T-helper 2 cell (primary cell): ENCODE measurements around the gene ARHGAP1.

Experiments
- DNase-seq, 5 experiments: peaks; one replicate each; pipeline versions ENCODE4 v3.0.0 to v3.0.0-alpha.2; 2012 to 2022

Gene ARHGAP1

DNA sequence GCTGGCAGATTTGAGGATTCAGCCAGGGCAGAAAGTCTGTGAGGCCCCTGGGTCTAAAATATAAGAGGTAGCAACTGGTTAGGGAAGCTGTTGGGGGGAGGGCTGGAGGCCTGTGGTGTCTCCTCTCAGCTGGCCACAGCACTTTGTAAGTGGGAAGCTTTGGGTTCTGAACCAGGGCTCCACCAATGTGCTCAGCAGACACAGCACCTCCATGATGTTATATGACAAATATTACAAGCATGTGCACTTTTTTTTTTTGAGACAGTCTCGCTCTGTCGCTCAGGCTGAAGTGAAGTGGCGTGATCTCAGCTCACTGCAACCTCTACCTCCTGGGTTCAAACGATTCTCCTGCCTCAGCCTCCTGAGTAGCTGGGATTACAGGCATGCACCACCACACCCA lies 8.0 kb downstream of the ARHGAP1 start:
- DNase-seq = no peak

DNA sequence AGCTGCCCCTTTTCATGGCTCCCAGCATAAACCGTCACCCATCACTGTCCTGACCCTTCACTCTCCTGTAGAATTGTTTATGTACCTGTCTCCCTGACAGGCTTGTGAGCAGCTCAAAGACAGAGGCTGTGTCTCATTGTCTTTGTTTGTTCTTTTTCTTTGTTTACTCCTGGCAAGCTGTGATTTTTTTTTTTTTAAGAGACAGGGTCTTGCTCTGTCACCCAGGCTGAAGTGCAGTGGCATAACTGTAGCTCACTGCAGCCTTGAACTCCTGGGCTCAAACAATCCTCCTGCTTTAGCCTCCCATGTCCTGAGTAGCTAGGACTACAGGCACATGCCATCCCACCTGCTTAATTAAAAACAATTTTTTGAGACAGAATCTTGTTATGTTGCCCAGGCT lies 9.7 kb downstream of the ARHGAP1 start:
- no peak for DNase-seq

DNA sequence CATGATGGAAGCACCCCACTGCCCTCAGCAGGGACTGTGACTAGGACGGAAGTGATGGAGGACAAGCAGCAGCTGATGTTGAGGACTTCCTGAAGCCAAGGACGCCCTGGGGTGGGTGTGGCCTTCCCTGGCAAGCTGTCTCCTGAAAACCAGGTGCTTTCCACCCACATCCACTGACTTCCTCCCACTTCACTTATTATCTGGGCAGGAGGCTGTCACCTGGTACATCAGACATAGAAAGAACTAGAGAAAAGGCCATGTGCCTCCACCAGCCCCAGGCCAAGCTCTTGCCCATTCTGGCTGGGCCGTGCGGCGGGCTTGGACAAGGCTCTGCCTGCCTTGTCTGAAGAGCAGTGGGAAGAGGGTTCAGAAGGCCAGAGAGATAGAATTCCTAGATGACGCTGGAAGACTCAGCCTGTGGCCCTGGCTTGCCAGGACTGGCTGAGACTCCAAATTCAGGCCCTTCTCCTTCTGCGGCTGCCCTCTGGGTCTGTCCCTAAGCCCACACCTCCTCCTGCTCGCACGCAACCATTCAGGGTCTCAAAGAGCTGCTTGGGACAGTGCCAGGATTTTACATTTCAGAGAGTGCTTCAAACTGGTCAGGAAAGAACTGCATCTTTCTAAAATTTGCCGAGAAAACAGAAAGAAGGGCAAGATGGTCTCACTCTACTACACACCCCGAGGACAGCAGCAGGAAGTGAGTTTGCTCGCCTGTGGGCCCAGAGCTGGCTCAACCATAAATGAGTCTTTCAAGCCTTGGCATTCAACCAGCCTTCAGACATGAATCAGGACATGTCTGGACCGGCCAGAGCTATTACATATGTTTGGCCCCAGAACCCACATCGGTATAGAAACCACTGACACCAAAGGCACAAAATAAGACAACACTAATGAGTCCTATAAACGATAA lies 13.3 kb downstream of the ARHGAP1 start:
- no peak for DNase-seq

DNA sequence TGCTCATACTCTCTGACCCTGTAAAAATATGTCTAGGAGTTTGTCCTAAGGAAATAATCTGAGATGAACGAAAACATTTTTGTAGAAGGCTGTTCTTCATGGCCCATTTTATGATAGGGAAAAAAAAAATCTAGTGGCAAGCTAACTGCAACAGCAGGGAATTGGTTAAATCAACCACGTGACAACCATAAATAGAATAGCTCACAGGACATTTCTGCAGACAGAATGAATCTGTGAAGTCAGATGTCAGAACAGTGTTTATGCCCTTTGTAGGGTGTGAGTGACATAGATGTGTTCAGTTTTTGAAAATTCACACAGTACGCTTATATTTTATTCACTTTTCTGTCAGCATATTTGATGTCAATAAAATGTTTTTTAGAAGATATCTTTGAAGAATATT lies 16.1 kb downstream of the ARHGAP1 start:
- DNase-seq = no peak

DNA sequence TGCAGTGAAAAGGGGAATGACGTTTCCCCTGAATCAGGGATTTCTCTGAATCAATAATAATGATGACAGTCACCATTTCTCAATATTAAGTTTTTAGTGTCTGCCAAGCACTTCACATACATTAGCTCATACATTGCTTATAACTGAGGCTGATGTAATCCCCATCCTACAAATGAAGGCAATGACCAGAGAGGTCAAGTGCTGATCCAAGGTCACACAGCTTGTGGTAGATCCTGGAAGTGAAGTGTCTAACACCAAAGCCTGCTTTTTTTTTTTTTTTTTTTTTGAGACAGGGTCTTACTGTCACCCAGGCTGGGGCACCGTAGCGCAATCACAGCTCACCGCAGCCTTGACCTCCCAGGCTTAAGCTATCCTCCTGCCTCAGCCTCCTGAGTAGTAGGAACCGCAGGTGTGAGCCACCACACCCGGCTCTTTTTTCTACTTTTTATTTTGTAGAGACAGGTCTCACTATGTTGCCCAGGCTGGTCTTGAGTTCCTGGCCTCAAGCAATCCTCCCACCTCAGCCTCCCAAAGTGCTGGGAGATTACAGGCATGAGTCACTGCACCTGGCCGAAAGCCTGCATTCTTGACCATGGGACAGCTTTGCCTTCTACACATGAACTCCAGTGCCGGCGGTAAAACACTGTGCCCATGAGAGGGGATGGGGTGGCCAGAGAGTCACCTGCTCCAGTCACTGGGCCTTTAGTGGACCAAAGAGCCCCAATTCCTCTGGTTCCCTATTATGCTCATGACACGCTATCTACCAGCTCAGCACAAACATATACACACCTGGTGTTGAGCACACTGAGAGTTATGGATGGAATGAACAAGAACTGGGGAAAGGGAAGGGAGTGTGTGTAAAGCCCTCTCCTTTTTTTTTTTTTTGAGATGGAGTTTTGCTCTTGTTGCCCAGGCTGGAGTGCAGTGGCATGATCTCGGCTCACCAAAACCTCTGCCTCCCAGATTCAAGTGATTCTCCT lies 17.4 kb downstream of the ARHGAP1 start:
- DNase-seq = no peak

DNA sequence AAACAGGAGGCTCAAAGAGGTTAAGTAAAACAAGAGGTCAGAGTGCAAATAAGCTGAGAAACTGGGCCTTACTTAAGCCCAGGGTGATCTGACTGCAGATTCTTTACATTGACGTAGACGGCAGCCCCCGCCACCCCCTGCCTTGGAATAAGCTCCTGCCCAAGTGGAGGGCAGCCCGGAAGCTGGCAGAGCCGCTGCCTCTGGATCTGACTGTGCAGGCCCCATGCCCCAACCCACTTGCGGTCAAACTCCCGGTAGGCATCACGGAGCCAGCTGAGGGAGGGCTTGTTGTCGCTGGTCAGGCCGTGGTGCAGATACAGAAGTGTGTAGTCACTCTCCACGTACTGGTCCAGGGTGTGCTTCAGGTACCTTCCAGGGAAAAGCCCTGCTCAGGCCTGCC lies 18.6 kb downstream of the ARHGAP1 start:
- DNase-seq = no peak

DNA sequence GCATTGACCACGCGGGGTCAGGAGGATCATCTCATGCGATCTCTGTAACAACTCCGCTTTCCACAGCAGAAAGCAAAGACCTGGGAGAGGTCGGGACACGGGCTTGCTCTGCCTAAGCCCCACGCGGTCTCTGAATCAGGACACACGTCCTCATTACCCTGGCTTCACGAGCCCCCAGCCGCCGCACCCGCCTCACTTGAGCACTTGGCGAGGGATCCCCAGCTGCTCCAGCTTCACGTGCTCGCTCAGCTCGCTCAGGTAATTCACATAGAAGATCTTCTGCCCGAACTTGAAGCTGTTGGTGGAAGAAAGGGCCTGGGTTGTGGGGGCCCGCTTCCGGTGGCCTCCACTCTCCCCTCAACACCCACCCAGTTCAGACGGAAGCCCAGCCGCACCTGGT lies 19.6 kb downstream of the ARHGAP1 start:
- DNase-seq = no peak

DNA sequence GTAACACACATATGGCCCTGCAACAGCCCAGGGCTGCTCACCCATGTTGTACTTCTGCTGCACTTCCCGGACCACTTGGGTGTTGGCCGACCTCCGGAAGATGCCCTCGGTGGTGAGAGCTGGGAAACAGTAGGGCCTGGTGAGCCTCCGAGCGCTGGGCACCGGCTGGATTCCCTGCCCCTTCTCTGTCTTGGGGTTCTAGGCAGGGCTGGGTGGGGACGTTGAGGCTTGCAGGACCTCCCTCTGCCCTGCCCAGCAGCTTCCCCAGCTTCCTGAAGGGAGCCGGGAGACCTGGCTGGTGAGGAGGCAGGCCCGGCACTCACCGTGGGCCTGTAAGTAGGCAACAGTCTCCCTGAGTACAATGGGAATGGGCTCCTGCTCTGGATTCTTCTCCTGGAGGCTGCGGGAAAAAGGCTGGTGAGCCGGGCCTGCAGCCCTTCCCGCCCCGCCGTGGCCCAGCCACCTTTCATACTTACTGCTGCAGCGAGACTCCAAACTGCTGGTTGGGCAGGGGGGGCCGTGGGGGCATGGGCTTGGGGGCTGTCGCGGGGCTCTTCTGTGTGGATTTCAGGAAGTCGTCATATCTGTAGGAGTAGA lies 20.2 kb downstream of the ARHGAP1 start:
- no peak for DNase-seq

DNA sequence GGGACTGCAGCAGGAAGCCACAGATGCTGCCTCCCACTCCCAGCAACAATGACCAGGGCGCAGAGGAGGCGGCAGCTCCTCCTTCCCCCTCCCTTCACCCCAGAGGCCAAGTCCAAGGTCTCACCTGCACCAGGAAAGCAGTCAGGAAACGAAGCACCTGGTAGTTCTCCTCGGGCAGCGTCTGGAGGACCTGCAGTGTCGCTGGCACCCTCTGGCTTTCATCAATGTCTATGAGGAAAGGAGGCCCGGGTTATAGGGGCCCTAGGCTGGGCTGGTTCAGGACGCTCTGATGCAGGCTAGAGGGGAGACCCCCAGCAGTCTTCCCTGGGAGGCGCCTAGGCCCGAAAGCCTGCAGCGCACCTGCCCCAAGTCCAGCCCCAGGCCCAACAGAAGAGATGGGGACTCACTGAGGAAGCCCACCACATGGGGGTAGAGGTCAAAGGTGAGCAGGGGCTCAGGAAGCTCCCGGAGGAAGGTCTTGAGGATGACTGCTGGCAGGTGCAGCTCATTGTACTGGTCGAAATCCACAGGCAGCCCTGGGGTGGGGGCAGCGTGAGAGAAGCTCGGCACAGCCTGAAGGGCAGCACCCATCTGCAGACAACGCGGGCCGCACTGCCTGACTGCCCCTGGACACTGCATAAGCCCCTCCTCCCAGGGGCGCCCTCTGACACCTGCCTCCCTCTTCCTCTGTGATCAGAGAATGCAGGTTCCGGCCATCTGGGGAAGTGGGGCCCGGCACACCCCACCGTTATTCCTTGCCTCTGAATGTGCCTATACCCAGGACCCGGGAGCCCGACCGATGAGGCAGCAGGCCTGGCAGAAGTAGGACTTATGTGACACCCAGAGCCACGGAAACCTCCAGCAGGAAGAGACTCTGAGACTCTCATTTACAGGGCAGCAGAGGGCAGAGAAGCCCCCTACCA lies 20.9 kb downstream of the ARHGAP1 start:
- no peak for DNase-seq

DNA sequence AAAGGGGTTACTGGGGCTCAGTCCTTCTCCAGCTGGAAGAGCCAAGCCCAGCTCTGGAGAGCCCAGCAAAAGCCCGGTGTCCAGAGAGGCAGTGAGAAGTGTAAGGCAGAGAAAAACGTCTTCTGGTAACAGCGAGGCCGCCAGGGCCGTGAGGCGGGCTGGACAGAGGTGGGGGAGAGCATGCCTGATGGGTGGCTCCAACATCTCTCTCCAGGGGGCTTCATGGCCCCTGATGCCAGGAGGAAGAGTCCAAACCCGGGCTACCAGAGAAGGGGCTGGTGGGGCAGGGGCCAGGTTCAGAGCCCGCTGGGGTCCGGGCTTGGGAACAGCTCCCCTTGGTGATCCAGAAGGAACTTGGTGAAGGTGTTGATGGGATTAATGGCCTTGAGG lies 21.7 kb downstream of the ARHGAP1 start:
- DNase-seq = no peak

DNA sequence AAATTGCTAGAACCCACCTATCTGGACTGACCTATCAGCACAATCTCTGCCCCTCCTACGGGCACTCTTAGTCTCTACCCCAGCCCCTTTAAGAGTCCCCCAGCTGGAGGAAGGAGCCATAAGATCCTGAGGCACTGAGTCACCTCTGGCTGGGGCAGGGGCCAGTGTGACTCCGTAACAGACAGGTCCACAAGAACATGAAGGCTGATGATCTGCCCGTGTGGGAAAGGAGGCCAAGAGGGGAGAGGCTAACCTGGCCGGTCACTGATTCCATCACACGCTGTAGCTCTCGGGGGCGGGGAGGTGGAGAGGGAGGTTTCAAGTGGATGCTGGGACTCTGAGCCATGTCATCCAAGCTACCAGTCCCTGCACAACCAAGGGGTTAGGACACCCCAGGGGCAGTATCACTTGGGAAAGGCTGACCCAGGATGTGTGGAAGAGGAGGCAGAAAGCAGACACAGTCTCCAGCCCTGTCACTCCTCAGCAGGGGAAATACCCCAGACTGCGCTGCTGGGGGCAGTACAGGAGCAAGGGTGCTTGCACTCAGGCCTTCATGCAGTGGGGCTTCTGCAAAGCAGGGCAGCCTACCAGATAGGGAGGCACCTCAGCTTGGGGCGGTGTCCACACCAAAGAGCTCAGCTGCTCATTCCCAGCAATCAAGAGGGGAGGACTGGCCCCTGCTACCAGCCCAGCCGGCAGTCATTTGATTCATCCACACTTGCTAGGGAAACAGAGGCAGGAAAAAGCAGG lies 22.3 kb downstream of the ARHGAP1 start:
- DNase-seq = no peak

DNA sequence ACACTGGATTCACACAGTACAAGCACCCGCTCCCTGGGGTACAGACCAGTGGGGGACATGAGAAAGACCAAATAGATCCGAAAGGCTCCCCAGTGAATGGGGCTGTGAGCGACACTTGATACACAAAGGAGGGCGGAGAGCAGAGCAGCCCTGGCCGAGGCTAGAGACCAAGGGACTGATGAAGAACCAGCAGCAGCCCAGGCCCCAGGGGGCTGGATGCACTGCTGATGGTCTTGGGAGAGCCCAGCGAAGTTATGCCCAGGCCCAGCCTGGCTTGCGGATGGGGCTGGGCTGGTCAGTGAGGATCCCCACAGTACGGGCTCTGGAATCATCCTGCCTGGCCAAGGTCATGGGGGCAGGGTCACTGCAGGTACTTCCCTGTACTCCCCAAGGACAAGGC lies 23.2 kb downstream of the ARHGAP1 start:
- DNase-seq = no peak

DNA sequence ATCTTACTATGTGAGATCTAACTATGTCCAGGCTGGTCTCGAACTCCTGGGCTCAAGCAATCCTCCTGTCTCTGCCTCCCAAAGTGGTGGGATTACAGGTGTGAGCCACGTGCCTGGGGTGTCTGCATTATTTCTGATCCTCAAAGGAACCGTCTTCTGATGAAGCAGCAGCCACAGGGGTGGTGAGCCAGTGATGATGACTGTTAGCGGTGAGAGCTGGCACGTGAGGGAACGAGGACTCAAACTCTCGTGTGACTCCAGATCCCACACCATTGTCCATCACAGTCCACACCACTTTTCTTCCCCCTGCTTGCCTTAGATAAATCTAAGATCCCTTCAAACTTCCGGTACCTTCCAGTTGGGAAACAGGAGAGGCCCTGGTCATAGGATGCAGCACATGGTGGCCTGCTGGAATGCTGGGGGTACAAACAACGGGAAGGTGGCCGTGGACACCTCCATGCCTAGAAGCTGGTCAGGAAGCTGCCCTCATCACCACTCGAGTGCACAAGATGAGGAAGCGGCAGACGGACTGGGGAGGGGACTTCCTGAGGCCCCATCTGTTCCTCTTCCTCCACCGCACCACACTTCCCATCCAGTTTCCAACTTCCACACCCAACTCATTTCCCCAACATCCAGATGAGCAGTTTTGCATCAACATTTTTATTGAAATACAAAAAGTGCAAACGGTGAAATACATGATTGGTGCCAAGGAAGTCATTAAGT lies 23.8 kb downstream of the ARHGAP1 start:
- no peak for DNase-seq

DNA sequence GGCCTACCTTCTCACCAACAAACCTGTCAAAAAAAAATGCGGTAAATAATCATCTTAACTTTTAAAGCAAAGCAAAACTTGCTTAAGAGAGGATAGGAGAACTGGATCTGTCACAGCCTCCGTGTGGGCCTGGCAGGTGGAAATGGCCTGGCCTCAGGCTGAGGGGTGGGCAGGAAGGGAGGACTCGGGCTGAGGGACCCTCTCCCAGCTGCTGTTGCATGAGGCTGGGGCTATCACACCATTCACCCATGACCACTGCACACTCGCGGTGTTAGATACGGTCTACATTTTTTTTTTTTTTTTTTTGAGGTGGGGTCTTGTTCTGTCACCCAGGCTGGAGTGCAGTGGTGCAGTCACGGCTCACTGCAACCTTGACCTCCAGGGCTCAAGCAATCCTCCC lies 24.5 kb downstream of the ARHGAP1 start:
- no peak for DNase-seq

DNA sequence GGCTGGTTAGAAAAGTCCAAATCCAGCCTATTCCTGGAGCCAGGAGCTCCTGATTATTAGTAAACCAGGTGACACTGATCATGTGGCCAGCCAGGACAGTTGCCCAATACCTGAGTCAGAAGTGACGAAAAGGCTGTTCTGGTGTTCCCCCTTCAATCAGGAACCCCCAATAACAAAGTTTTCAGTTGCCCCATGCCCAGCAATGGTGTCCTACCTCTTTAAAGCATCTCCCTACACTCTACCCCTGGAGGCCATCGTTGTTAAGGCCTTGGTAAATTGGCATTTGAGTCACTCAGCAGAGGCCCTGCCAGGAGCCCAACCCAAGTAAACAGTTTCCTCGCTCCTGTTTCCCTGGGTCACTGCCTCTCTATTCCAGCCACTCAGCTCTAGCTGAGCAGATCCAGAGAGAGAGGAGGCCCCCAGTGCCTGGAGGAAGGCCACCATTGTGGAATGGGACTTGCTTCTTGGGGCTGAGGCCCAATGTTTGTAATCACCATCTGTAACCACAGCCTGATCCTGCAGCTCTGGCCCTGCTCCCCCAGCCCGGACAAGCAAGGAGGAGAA lies 25.0 kb downstream of the ARHGAP1 start:
- no peak for DNase-seq

DNA sequence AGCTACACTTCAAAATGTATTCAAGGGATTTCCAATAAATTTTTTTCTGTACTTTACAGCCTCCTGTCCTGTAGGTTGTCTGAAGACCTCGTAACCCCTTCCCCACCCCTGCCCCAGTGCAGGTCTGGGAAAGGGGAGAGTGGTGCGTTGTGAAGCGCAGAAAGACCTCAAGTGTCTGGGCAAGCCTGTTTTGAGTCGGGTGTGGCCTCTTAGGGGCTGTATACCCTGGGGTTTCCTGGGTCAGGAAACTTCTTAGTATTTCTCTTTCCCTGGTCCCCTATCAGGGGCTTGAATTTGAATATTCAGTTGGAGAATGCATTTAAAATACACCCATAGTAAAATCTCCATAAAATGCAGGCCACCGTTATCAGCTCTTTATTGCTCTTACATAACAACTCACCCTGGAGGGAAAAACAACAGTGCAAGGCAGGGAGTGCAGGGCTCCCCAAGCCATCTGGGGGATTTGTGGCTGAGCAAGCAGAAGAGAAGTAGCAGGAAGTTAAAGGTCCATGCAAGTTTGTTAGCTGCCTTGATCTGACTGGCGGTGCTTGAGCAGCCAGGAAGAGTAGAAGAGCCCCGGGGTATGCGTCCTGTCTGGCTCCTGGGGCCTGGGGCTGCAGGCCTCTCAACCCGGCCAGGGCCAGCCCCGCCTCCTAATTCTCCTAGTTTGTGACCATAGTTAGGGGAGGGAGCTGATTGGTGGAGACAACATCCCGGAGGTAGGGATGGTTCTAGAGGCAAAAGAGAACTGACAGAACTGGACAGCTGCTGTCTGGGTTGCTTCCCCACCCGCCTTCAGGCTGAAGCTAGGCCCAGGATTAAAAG lies 25.7 kb downstream of the ARHGAP1 start:
- peak in 2 of 5 experiments; percentile 10 to 46 for DNase-seq

DNA sequence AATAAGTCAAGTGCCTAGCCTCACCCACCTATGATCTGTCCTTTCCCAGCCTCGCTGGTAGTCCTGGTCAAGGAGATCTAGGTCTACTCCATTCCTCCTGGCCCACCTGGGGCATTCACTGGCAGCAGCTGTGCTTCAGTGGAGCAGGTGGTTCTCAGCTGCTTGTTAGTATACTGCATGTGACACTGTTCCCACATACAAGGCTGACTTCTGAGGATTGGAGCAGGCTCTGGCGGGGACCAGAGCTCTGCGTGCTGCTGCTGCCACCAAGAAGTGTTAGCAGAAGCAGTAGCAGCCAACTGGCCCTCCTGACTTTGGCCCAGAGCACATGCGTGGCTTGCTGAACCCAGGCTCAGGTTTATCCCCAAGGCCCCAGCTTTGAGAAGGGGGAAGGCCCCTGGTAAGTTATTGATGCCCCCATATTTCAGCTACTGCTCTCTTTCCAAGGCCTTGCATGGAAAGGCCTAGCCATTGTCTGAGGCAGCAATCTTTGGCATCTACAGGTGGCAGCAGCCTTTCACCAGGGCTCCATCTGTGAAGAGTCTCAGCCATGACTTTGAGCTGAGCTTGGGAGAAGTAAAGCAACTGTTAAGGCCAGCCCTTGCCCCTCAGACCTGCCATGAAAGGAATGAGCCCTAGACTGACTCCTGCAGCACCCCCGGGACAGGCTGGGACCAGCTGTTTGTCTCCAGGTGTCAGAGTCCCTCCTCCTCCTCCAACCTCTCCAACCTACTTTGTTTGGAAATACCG lies 26.5 kb downstream of the ARHGAP1 start:
- DNase-seq = no peak

DNA sequence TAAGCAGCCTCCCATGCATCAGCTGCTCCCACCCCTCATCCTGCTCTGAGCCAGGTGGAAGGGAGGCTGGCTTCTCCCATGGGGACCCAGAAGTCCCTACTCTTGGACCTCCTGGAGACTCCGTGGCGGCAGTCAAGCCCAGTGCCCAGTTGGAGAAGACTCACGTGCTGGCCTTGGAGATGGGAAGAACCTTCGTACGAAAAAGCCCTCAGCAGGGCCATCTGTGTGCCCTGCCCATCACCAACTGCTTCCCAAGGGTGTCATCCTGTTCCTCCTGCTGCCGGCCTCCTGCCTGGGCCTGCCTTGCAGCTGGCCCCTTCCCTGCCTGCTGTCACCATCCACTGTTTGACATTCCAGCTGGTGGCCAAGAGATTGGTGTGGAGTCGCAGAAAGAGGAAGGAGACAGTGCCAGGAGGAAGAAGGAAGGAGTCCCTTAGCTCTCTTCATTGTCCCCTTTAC lies 28.0 kb downstream of the ARHGAP1 start:
- no peak for DNase-seq

DNA sequence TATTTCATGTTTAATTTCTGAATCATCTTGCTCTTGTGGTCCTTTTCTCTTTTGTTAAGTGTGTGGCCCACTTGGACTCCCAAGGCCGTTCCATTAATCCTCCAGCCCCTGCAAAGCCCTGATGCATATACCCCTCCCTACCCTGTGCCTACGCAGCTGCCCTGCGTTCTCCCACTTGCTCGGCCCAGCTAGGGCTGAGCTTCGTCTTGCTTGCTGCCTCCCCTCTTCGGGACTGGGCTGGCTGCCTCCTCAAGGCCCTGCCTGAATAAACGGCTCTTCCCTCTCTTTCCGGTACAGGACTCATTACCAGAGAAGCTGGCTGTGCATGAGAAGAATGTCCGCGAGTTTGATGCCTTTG lies 28.5 kb downstream of the ARHGAP1 start:
- DNase-seq = no peak
